Mesenchymal stem cell (in vitro differentiated cells and primary cell): ENCODE data around the gene CNKSR3.
A peak's percentile ranks its signal among the peaks of the same experiment; 100 is the strongest.

Experiments used
- DNase-seq: peaks from one replicate; pipeline ENCODE4 v3.0.0-alpha.2; 2013
- H2AFZ ChIP-seq: one replicate; pipeline ENCODE4 v1.6.1; 2013; ENCODE audit warnings: low read depth, mild to moderate bottlenecking, control low read depth, inconsistent platforms, low read length, moderate library complexity
- H2AK5ac ChIP-seq: 2 replicates; pipeline ENCODE4 v1.6.1; 2013; ENCODE audit warnings: low read length, moderate library complexity, mild to moderate bottlenecking, inconsistent platforms; ENCODE audit not compliant: severe bottlenecking
- H2BK120ac ChIP-seq: one replicate; pipeline ENCODE4 v1.6.1; 2013; ENCODE audit warnings: low read depth, mild to moderate bottlenecking, inconsistent platforms, low read length, moderate library complexity
- H2BK12ac ChIP-seq, 2 experiments: one replicate each; pipeline ENCODE4 v1.6.1; 2013; ENCODE audit warnings: inconsistent platforms in 2 of 2, low read length in 2 of 2, mild to moderate bottlenecking in 2 of 2, moderate library complexity in 2 of 2, control low read depth in 1 of 2
- H2BK15ac ChIP-seq: one replicate; pipeline ENCODE4 v1.6.1; 2013; ENCODE audit warnings: mild to moderate bottlenecking, low read depth, inconsistent platforms; ENCODE audit not compliant: poor library complexity, severe bottlenecking
- H2BK5ac ChIP-seq: 2 replicates; pipeline ENCODE4 v1.6.1; 2013; ENCODE audit warnings: low read depth, mild to moderate bottlenecking, low read length, control low read depth, inconsistent platforms; ENCODE audit not compliant: poor library complexity, severe bottlenecking
- H3K14ac ChIP-seq, 2 experiments: one replicate each; pipeline ENCODE4 v1.6.1; 2013; ENCODE audit warnings: inconsistent platforms in 2 of 2, low read length in 2 of 2, control low read depth in 1 of 2, mild to moderate bottlenecking in 1 of 2, moderate library complexity in 1 of 2
- H3K18ac ChIP-seq, 2 experiments: one replicate each; pipeline ENCODE4 v1.6.1; 2013; ENCODE audit warnings: inconsistent platforms in 2 of 2, low read length in 2 of 2, control low read depth in 1 of 2, low read depth in 1 of 2, mild to moderate bottlenecking in 1 of 2
- H3K23ac ChIP-seq, 2 experiments: one replicate each; pipeline ENCODE4 v1.6.1; 2013; ENCODE audit warnings: inconsistent platforms in 2 of 2, low read length in 2 of 2, mild to moderate bottlenecking in 2 of 2, moderate library complexity in 2 of 2, control low read depth in 1 of 2
- H3K27ac ChIP-seq: 2 replicates; pipeline ENCODE4 v1.5.1; 2013; ENCODE audit warnings: mild to moderate bottlenecking, moderate library complexity, low read length, control low read depth, inconsistent platforms; ENCODE audit not compliant: poor library complexity, severe bottlenecking
- H3K27me3 ChIP-seq, 2 experiments: 2 replicates each; pipeline versions ENCODE4 v1.6.1 to v1.7.0; 2013; ENCODE audit warnings: low read length in 2 of 2, mild to moderate bottlenecking in 2 of 2, moderate library complexity in 2 of 2, control low read depth in 1 of 2, inconsistent platforms in 1 of 2; ENCODE audit not compliant: control insufficient read depth in 1 of 2, insufficient read depth in 1 of 2
- H3K36me3 ChIP-seq, 2 experiments: 2 replicates each; pipeline versions ENCODE4 v1.6.1 to v1.7.0; 2013; ENCODE audit warnings: low read length in 2 of 2, control low read depth in 1 of 2, inconsistent platforms in 1 of 2, low read depth in 1 of 2, mild to moderate bottlenecking in 1 of 2; ENCODE audit not compliant: insufficient read depth in 2 of 2, control insufficient read depth in 1 of 2
- H3K4ac ChIP-seq, 2 experiments: one replicate each; pipeline ENCODE4 v1.6.1; 2013; ENCODE audit warnings: inconsistent platforms in 2 of 2, low read length in 2 of 2, mild to moderate bottlenecking in 2 of 2, moderate library complexity in 2 of 2, control low read depth in 1 of 2, low read depth in 1 of 2
- H3K4me1 ChIP-seq: 2 replicates; pipeline ENCODE4 v1.6.1; 2013; ENCODE audit warnings: low read depth, low read length, control low read depth; ENCODE audit not compliant: control insufficient read depth, insufficient read depth
- H3K4me2 ChIP-seq: 2 replicates; pipeline ENCODE4 v1.6.1; 2013; ENCODE audit warnings: low read length, mild to moderate bottlenecking, inconsistent platforms; ENCODE audit not compliant: poor library complexity, severe bottlenecking
- H3K4me3 ChIP-seq, 2 experiments: 2 replicates each; pipeline versions ENCODE4 v1.5.1 to v1.7.0; 2013; ENCODE audit warnings: low read length in 2 of 2, mild to moderate bottlenecking in 2 of 2, control low read depth in 1 of 2, low read depth in 1 of 2; ENCODE audit not compliant: insufficient read depth in 1 of 2
- H3K79me1 ChIP-seq: replicated peaks from 2 replicates; pipeline ENCODE4 v1.6.1; 2013; ENCODE audit warnings: mild to moderate bottlenecking, control low read depth, low read length, inconsistent platforms; ENCODE audit not compliant: poor library complexity, severe bottlenecking
- H3K9ac ChIP-seq: 2 replicates; pipeline ENCODE4 v1.7.0; 2013; ENCODE audit warnings: mild to moderate bottlenecking, low read length, moderate library complexity
- H3K9me3 ChIP-seq: 2 replicates; pipeline ENCODE4 v1.7.0; 2013; ENCODE audit warnings: mild to moderate bottlenecking, low read length; ENCODE audit not compliant: control insufficient read depth
- H4K8ac ChIP-seq: one replicate; pipeline ENCODE4 v1.6.1; 2013; ENCODE audit warnings: inconsistent platforms, mild to moderate bottlenecking, low read length, moderate library complexity
- H4K91ac ChIP-seq: one replicate; pipeline ENCODE4 v1.6.1; 2013; ENCODE audit warnings: mild to moderate bottlenecking, low read length, inconsistent platforms
- WGBS: methylation state at CpG from one replicate; pipeline ENCODE4 v1.1.7; 2013; ENCODE audit warnings: mixed read lengths; 5-methylcytosine and 5-hydroxymethylcytosine counted together

The CNKSR3 gene

DNA sequence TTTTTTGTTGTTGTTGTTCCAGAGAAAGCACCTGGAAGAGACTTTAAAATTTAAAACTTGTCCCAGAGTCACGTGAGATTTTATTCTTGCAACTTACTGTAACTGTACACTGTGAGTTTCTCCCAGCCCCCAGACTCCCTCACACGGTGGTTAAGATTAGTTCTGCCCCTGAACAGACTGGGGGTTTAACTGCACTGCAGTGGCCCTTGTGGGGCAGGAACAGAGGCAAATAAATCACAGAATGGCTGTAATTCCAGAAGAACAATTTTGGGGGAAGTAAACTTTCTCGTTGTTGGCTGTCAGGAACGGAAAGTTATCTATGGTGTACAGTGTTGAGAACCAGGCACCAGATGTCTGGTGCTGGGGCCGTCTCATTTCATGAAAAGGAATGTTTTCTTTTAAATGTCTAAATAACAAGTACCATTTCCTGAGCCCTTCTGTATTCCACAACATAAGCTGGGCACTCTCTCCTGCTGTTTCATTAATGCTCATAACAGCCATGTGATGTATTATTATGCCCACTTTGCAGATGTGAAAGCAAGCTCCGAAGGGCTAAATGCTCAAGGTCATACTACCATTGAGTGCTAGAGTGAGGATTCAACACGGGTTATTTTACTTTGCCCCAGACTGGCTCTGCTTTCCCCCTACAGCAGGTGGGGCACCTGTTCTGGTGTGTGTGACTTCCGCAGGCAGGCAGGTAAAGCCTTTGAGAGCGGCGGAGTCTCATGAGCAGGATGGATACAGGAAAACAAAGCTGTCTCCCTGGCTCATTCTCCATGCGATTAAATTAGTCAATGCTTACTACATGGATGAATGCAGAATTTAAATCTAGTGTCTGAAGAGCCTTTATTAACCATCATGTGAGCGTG lies 30.5 kb downstream of the CNKSR3 start:
- Histone ChIP-seq H2BK120ac (no peak overlapping the region), H3K4me2 (peak overlapping the region; percentile 62), H3K36me3 (no peaks in the 10 kb centered on the region), H3K9me3 (no peaks in the 10 kb centered on the region), H2BK12ac (peak overlapping the region; percentile 78 to 94), H3K4ac (peak overlapping the region; percentile 85 to 90), H2BK5ac (peak overlapping the region; percentile 67), H3K18ac (peak overlapping the region; percentile 68 to 76), H2BK15ac (no peak overlapping the region), H4K8ac (peak overlapping the region; percentile 89), H3K27me3 (no peaks in the 10 kb centered on the region), H3K79me1 (peaks cover 3% of the 10 kb centered on the region), H3K4me1 (peaks cover 28% of the 10 kb centered on the region), H3K4me3 (peak overlapping the region in 1 of 2 experiments; percentile 68), H3K23ac (no peak overlapping the region), H2AK5ac (peak overlapping the region; percentile 34), H4K91ac (peak overlapping the region; percentile 72), H3K9ac (peak overlapping the region; percentile 76), H2AFZ (no peak overlapping the region), H3K14ac (no peak overlapping the region), H3K27ac (peak overlapping the region; percentile 97)
- 50% methylated on average over 11 of the region's 12 CpGs for WGBS
- peak; percentile 66 for DNase-seq

DNA sequence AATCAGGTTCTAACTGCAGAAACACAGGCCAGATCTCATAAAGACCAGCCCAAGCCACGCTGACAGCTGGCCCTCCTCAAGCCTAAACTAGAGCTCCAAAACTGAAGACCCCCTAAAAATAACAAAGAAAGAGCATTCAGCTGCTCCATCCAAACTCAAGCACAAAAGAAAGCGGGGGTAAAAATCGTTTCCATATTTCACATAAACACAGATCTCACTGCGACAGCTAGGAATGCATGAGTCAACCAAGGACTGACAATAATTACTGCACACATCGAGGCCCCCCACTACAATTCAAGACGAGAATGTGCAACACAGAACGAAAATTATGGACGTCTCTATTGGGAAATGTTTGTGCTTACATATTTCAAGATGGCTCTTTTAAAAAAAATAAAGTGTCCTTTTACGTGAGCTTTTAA lies 31.1 kb downstream of the CNKSR3 start:
- peak overlapping the region; percentile 60 for H2BK15ac ChIP-seq
- peak overlapping the region; percentile 97 for H3K27ac ChIP-seq
- DNase-seq, result peak; percentile 77
- peak overlapping the region in 1 of 2 experiments; percentile 68 for H3K4me3 ChIP-seq
- H3K9me3 ChIP-seq, result no peaks in the 10 kb centered on the region
- H3K14ac ChIP-seq, result no peak overlapping the region
- WGBS, result 4% methylated on average over 8 of the region's 9 CpGs
- H3K79me1 ChIP-seq, result peaks cover 3% of the 10 kb centered on the region
- no peak overlapping the region for H3K23ac ChIP-seq
- H2BK120ac ChIP-seq, result peak overlapping the region; percentile 54
- H3K18ac ChIP-seq, result peak overlapping the region in 1 of 2 experiments; percentile 72
- no peak overlapping the region for H2BK12ac ChIP-seq
- no peak overlapping the region for H2AFZ ChIP-seq
- H3K4me1 ChIP-seq, result peaks cover 31% of the 10 kb centered on the region
- peak overlapping the region; percentile 76 for H3K9ac ChIP-seq
- H3K4ac ChIP-seq, result peak overlapping the region in 1 of 2 experiments; percentile 40
- H3K27me3 ChIP-seq, result no peaks in the 10 kb centered on the region
- peak overlapping the region; percentile 58 for H2AK5ac ChIP-seq
- H4K91ac ChIP-seq, result no peak overlapping the region
- H2BK5ac ChIP-seq, result peak overlapping the region; percentile 51
- H4K8ac ChIP-seq, result peak overlapping the region; percentile 12
- peak overlapping the region; percentile 69 for H3K4me2 ChIP-seq
- no peaks in the 10 kb centered on the region for H3K36me3 ChIP-seq

DNA sequence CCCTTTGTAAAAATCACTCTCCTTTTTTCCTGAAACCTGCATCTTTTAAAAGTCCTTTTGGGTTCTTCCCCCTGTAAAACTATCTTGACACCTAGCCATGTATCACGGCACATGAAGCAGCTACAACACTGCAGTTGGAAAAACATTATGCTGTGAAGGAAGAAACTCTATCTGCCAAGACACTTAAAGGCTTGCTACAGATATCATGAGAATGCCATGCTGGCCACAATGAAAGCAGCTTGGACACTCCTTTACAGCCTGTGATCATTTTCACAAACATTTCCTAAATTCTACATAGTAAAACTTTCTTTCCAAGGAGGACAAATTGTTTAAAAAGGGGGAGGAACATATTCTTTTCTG lies 31.8 kb downstream of the CNKSR3 start:
- H3K36me3 ChIP-seq, result no peaks in the 10 kb centered on the region
- H3K23ac ChIP-seq, result no peak overlapping the region
- H4K8ac ChIP-seq, result no peak overlapping the region
- peak overlapping the region in 1 of 2 experiments; percentile 43 for H3K4ac ChIP-seq
- peaks cover 31% of the 10 kb centered on the region for H3K4me1 ChIP-seq
- no peak overlapping the region for H3K14ac ChIP-seq
- H3K27me3 ChIP-seq, result no peaks in the 10 kb centered on the region
- no peak overlapping the region for H2AFZ ChIP-seq
- peak overlapping the region; percentile 97 for H3K27ac ChIP-seq
- peak overlapping the region; percentile 47 for H2AK5ac ChIP-seq
- peak overlapping the region in 1 of 2 experiments; percentile 68 for H3K4me3 ChIP-seq
- no peak overlapping the region for H4K91ac ChIP-seq
- H3K4me2 ChIP-seq, result no peak overlapping the region
- H2BK12ac ChIP-seq, result no peak overlapping the region
- DNase-seq, result peak; percentile 58
- H3K79me1 ChIP-seq, result peaks cover 2% of the 10 kb centered on the region
- peak overlapping the region in 1 of 2 experiments; percentile 64 for H3K18ac ChIP-seq
- no peak overlapping the region for H2BK5ac ChIP-seq
- H3K9me3 ChIP-seq, result no peaks in the 10 kb centered on the region
- H2BK15ac ChIP-seq, result no peak overlapping the region
- WGBS, result 48% methylated on average over 1 of the region's 1 CpG
- no peak overlapping the region for H2BK120ac ChIP-seq
- peak overlapping the region; percentile 76 for H3K9ac ChIP-seq

DNA sequence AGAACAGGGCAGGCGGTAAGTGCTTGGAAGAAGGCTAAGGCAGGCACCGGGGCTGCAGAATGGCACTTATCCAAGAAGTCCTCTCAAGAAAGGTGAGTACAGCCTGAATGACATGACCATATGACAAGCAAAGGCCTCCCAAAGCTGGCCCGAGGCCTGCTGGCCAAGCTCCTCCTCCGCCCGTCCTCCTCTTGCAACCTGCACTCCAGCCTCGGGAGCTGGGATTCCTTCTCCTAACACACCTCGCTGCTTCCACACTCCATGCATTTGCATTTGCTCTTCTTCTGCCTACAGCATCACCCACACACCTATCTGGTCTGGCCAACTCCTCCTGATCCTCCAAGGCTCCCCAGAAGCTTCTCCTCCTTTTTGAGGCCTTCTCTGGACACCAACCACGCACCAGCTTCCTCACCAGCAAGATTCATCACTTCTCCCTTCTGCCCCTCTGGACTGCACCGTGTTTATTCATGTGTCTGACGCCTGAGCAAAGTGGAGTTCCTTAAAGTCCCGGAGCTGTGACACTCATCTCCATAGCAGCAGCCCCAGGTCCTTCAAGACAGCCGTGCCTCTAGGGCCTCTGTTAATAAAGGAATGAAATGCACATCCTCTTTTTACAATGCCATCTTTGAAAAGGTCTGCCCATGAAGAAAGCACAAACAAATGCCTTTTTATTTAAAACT lies 32.3 kb downstream of the CNKSR3 start:
- Histone ChIP-seq H3K4me2 (no peak overlapping the region), H3K4me3 (peak overlapping the region in 1 of 2 experiments; percentile 68), H3K9ac (peak overlapping the region; percentile 76), H2BK12ac (peak overlapping the region in 1 of 2 experiments; percentile 80), H3K79me1 (no peaks in the 10 kb centered on the region), H3K4ac (peak overlapping the region in 1 of 2 experiments; percentile 14), H3K36me3 (no peaks in the 10 kb centered on the region), H3K9me3 (no peaks in the 10 kb centered on the region), H3K14ac (peak overlapping the region in 1 of 2 experiments; percentile 36), H2AK5ac (peak overlapping the region; percentile 21), H3K18ac (peak overlapping the region; percentile 23 to 44), H2BK5ac (no peak overlapping the region), H3K4me1 (peaks cover 33% of the 10 kb centered on the region), H2BK120ac (no peak overlapping the region), H4K91ac (peak overlapping the region; percentile 2), H4K8ac (peak overlapping the region; percentile 39), H3K27me3 (no peaks in the 10 kb centered on the region), H2BK15ac (peak overlapping the region; percentile 6), H3K23ac (peak overlapping the region in 1 of 2 experiments; percentile 78), H3K27ac (peak overlapping the region; percentile 97), H2AFZ (no peak overlapping the region)
- 61% methylated on average over 12 of the region's 12 CpGs for WGBS
- peak; percentile 58 for DNase-seq
